A204.1 (cell line): ENCODE results near the gene ALKBH5.

Source experiments
- FAIRE-seq: peaks from 2 replicates; lab custom pipeline; 2012; peaks lifted over from hg19 to GRCh38; lab: Jason Lieb, UNC

The ALKBH5 gene

DNA sequence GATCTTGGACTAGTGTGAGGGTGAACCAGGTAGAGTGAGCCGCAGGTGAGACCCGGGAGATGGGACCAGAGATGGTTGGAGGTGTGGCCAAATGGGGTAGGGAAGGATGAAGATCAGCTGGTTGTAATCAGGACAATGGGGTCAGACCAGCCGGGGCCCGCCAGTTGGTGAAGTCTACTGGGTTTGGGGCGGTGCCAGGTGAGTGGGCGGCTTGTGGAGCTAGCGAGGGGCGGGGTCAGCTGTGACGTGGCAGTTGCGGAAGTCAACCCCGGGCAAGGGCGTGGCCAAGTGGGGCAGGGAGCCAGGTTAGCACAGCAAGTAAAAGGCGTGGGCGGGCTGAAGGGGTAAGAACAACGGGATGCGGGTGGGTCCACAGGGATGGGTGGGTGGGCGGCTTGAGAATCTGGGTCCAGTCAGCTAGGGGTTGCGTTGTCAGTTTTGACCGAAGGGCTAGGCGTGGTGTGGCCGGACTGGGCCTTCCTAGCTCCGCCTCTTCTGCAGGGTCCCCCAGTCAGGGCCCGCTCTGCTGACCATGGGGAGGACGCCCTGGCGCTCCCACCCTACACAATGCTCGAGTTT, 25.5 kb upstream of the ALKBH5 start:
- no peak for FAIRE-seq

- no peak for FAIRE-seq
These were observed 24.0 kb upstream of the ALKBH5 start for GRCh38 chr17:18159551-18160120.

GRCh38 chr17:18160128-18160856, 23.3 kb upstream of the ALKBH5 start:
- no peak for FAIRE-seq

- FAIRE-seq: no peak
These were observed 22.2 kb upstream of the ALKBH5 start for GRCh38 chr17:18161207-18162145.

DNA sequence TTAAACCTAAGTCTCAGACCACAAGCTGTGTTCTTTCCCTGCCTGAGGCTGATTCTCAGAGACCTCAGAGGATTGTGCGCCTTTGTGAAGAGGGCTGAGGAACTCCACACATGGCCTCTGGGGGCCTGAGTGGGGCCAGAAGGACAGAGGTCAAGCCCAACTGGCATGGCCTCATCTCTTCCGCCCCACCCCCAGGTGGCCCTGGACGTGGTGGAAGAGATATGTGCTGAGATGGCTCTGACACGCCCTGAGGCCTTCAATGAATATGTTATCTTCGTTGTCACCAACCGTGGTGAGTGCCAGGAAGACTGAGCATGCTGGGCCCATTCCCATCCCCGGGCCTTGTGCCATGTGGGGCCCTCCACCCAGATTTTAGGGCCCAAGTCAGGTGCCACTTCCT, 20.1 kb upstream of the ALKBH5 start:
- no peak for FAIRE-seq

GRCh38 chr17:18166894-18167293, 16.7 kb upstream of the ALKBH5 start:
- FAIRE-seq: no peak

- no peak for FAIRE-seq
These were observed 16.2 kb upstream of the ALKBH5 start for GRCh38 chr17:18167421-18167820.

- FAIRE-seq: no peak
These were observed 10.9 kb upstream of the ALKBH5 start for GRCh38 chr17:18172531-18173278.

DNA sequence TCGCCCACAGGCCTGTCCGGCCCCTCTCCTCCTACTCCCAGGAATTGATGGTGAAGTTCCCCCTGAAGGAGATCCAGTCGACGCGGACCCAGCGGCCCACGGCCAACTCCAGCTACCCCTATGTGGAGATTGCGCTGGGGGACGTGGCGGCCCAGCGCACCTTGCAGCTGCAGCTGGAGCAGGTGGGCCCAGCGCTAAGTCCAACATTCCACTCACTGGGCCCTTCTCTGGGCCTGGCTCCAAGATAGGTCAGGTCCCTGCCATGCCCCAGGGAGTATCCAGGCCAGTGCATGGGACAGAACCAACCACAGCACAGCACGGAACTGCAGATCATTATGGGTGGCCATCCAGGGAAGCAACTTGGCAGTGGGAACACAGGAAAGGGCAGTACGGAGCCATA, 9.9 kb upstream of the ALKBH5 start:
- no peak for FAIRE-seq

- no peak for FAIRE-seq
These were observed 7.5 kb upstream of the ALKBH5 start for GRCh38 chr17:18176176-18176575.

DNA sequence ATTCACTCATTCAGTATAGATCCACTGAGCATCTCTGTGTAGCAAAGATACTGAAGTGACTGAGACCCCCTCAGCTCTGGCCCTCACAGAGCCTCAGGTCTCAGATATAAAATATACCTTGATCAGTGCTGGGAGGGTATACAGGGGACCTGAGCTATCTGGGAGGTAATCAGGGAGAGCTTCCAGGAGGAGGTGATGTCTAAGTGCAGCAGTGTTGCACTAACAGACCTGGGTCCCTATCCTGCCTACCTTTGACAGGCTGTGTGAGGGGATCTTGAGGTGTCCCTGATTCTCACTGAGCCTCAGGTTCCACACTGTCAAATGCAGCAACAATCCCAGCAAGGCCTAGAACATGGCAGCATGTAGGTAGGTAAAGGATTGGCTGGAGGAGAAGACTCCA, 6.5 kb upstream of the ALKBH5 start:
- FAIRE-seq: no peak

- FAIRE-seq: no peak
These were observed 5.9 kb upstream of the ALKBH5 start for GRCh38 chr17:18177722-18178121.

DNA sequence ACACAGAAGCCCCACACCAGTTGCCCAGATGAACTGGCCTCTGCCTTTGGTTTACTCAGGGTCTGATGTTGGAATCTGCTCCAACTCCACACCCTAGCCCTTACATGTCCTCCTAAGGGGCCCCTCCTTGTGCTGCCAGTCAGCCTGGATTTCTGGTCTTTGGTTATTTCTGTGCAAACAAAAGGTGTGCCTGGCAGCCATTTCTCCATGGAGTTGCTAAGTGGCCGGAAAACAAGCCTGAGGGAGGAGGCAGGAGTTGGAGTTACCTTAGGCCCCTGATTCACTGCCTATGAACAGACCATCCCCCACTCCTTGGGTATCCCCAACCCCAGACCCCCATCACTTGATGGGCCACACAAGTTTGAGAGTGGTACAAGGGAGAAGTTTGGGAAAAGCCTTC, 4.4 kb upstream of the ALKBH5 start:
- FAIRE-seq: no peak

- FAIRE-seq: no peak
These were observed 3.8 kb upstream of the ALKBH5 start for GRCh38 chr17:18179804-18180203.

DNA sequence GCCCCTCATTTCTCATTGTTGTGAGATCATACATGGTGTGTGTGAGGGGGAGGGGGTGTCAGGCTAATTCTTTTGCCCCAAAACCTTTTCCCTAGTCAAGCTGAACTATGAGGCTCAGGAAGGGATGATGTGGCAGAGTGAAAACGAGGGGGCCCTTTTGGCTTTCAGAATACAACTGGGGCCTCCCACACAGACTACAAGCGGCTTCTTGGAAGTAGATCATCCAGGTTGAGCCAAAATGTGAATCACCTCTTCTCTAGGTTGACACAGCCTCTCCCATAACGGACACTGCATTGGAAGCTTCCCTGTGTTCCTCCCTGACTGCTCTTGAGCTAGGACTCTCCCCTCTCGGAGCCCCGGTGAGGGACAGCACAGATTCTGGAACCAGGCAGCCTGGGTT, 2.3 kb upstream of the ALKBH5 start:
- FAIRE-seq: no peak

- FAIRE-seq: no peak
These were observed 1.3 kb upstream of the ALKBH5 start for GRCh38 chr17:18182110-18182977.

GRCh38 chr17:18182978-18183333, 672 bp upstream of the ALKBH5 start:
- FAIRE-seq: no peak

- no peak for FAIRE-seq
These were observed 759 bp downstream of the ALKBH5 start for GRCh38 chr17:18184143-18185031.

- FAIRE-seq: no peak
These were observed 1.8 kb downstream of the ALKBH5 start for GRCh38 chr17:18185391-18185790.
